DND-41 (cell line): ENCODE measurements around the gene OR51I2.

Experiments used
- ATAC-seq: fragments of 200-7000 bp; cut with Tn5 transposase; 3 replicates; pipeline ENCODE4 v1.9.1; 2021; ENCODE audit warnings: low read depth; ENCODE audit not compliant: insufficient read depth
- DNase-seq: peaks from one replicate; pipeline ENCODE4 v3.0.0-alpha.2; 2020
- H2AFZ ChIP-seq: 2 replicates; pipeline ENCODE4 v1.6.0; 2012; ENCODE audit warnings: low read depth, low read length
- H3K27ac ChIP-seq: 2 replicates; pipeline ENCODE4 v1.5.1; 2012; ENCODE audit warnings: low read length, inconsistent platforms
- H3K27me3 ChIP-seq: fragments of 200-600 bp; sonication (generic); 2 replicates; pipeline ENCODE4 v1.6.0; 2012; ENCODE audit warnings: low read length, mild to moderate bottlenecking, inconsistent platforms; ENCODE audit not compliant: insufficient read depth, poor library complexity
- H3K36me3 ChIP-seq: 2 replicates; pipeline ENCODE4 v1.5.1; 2012; ENCODE audit warnings: low read length, inconsistent platforms; ENCODE audit not compliant: insufficient read depth
- H3K4me1 ChIP-seq: 2 replicates; pipeline ENCODE4 v1.5.1; 2012; ENCODE audit warnings: mild to moderate bottlenecking, low read length; ENCODE audit not compliant: insufficient read depth
- H3K4me2 ChIP-seq: 2 replicates; pipeline ENCODE4 v1.6.0; 2012; ENCODE audit warnings: mild to moderate bottlenecking, moderate library complexity, low read length, inconsistent platforms; ENCODE audit not compliant: insufficient read depth
- H3K4me3 ChIP-seq, 2 experiments: fragments of 200-600 bp in 1 of 2; shearing (Covaris generic) in 1 of 2; 2 replicates each; pipeline ENCODE4 v1.5.1; 2012 to 2016; ENCODE audit warnings: inconsistent platforms in 2 of 2, low read length in 2 of 2, mild to moderate bottlenecking in 2 of 2, low read depth in 1 of 2, moderate library complexity in 1 of 2
- H3K79me2 ChIP-seq: 2 replicates; pipeline ENCODE4 v1.6.0; 2012; ENCODE audit warnings: low read length, inconsistent platforms; ENCODE audit not compliant: insufficient read depth
- H3K9ac ChIP-seq: 2 replicates; pipeline ENCODE4 v1.6.0; 2012; ENCODE audit warnings: low read depth, mild to moderate bottlenecking, inconsistent platforms, low read length, moderate library complexity
- H3K9me3 ChIP-seq: 2 replicates; pipeline ENCODE4 v1.5.1; 2012; ENCODE audit warnings: low read length, moderate library complexity, mild to moderate bottlenecking, inconsistent platforms; ENCODE audit not compliant: insufficient read depth, severe bottlenecking
- H4K20me1 ChIP-seq: 2 replicates; pipeline ENCODE4 v1.6.0; 2012; ENCODE audit warnings: low read length; ENCODE audit not compliant: insufficient read depth
- CTCF ChIP-seq: IDR thresholded peaks from 2 replicates; pipeline ENCODE4 v1.5.1; 2012; ENCODE audit warnings: borderline replicate concordance, low read length, moderate library complexity, mild to moderate bottlenecking; ENCODE audit not compliant: poor library complexity, severe bottlenecking; ENCODE audit errors: extremely low read depth
- EZH2 ChIP-seq: IDR thresholded peaks from 3 replicates; pipeline ENCODE4 v1.6.1; 2012; ENCODE audit warnings: borderline replicate concordance, low read depth, mild to moderate bottlenecking, moderate library complexity, low read length, inconsistent platforms; ENCODE audit not compliant: severe bottlenecking

OR51I2 gene

DNA sequence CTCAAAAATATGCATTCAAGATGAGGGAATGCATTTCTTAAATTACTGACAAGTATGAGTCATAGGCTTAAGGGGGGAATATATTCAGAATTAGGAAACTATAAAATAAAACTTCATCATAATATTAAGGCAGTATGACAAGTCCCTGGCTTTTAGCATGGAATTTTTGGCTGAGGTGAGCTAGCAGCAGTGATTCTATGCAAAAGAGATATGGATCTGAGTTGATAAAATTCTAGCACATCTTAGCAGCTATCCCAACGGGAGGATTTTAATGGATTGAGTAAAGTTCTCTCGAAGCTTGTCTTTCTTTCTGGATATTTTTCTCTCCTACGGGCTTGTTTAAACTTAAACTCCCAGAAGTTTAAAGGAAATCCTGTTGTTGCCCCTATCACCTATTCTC lies 26.0 kb upstream of the OR51I2 start:
- Histone ChIP-seq H3K79me2 (no peaks in the 10 kb centered on the region), H3K36me3 (no peaks in the 10 kb centered on the region), H3K4me2 (no peak overlapping the region), H2AFZ (no peak overlapping the region), H3K27me3 (peaks cover 16% of the 10 kb centered on the region), H4K20me1 (no peaks in the 10 kb centered on the region), H3K9me3 (no peaks in the 10 kb centered on the region), H3K27ac (no peak overlapping the region), H3K4me1 (no peaks in the 10 kb centered on the region), H3K9ac (no peak overlapping the region), H3K4me3 (no peak overlapping the region)
- TF ChIP-seq CTCF (no peak), EZH2 (no peak)
- ATAC-seq (no peak), DNase-seq (no peak)

GRCh38 chr11:5441414-5441813 lies 7.7 kb upstream of the OR51I2 start, which contains the start of gene OR51I1:
Gene OR51I1, minus strand, starts transcription at chr11:5441514. Its CDS starts 0 bp downstream, at chr11:5441514.
- Histone ChIP-seq H3K27ac (no peak within 1 kb of the TSS), H2AFZ (no peak within 1 kb of the TSS), H3K9ac (no peak within 1 kb of the TSS), H3K36me3 (no peaks in the 10 kb centered on the region), H3K4me2 (no peak within 1 kb of the TSS), H3K4me3 (no peak within 1 kb of the TSS), H3K9me3 (no peaks in the 10 kb centered on the region), H3K27me3 (peaks cover 10% of the 10 kb centered on the region), H3K4me1 (no peaks in the 10 kb centered on the region), H4K20me1 (no peaks in the 10 kb centered on the region), H3K79me2 (no peaks in the 10 kb centered on the region)
- DNase-seq (no peak), ATAC-seq (no peak)
- no peak for TF ChIP-seq CTCF
- no peak for TF ChIP-seq EZH2

GRCh38 chr11:5443835-5444393 lies 5.2 kb upstream of the OR51I2 start:
- TF ChIP-seq CTCF: no peak
- TF ChIP-seq EZH2: no peak
- Histone ChIP-seq H3K9ac (no peak overlapping the region), H3K79me2 (no peaks in the 10 kb centered on the region), H3K36me3 (no peaks in the 10 kb centered on the region), H3K4me3 (no peak overlapping the region), H3K27me3 (peaks cover 10% of the 10 kb centered on the region), H3K27ac (no peak overlapping the region), H3K9me3 (no peaks in the 10 kb centered on the region), H4K20me1 (no peaks in the 10 kb centered on the region), H3K4me1 (no peaks in the 10 kb centered on the region), H2AFZ (no peak overlapping the region), H3K4me2 (no peak overlapping the region)
- ATAC-seq (no peak), DNase-seq (no peak)

DNA sequence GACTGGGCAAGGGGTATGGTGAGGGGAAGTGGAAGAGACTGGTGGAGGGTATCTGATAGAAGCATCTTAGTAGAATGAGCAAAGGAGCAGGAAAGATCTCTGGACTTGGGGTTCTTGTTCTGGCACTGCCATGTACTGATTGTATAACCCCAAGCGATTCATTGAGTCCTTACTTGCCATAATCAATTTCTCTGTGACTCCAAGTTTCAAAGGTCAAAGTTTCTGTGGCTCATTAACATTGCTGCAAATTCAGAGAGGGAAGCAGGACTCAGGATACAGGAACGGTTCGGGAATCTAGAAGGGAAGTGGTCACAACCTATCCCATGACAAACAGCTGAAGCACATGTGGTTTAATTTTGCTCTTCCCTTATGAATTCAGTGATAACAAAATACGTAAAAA lies 309 bp downstream of the OR51I2 start:
- Histone ChIP-seq H3K36me3 (no peaks in the 10 kb centered on the region), H3K4me2 (no peak overlapping the region), H3K9ac (no peak overlapping the region), H3K9me3 (no peaks in the 10 kb centered on the region), H3K4me1 (no peaks in the 10 kb centered on the region), H3K79me2 (no peaks in the 10 kb centered on the region), H3K27me3 (peaks cover 5% of the 10 kb centered on the region), H3K4me3 (no peak overlapping the region), H3K27ac (no peak overlapping the region), H2AFZ (no peak overlapping the region), H4K20me1 (no peaks in the 10 kb centered on the region)
- no peak for ATAC-seq
- no peak for TF ChIP-seq CTCF
- no peak for TF ChIP-seq EZH2
- DNase-seq: no peak
